RWPE2 (cell line): ENCODE measurements around the gene B3GNT2.

ENCODE experiments used
- ATAC-seq: fragments of 200-7000 bp; cut with Tn5 transposase; 3 replicates; pipeline ENCODE4 v1.9.1; 2021; ENCODE audit warnings: low read depth
- DNase-seq: peaks from one replicate; pipeline ENCODE4 v3.0.0-alpha.2; 2020; ENCODE audit warnings: low spot score
- H3K27ac ChIP-seq: fragments of 450-650 bp; 2 replicates; pipeline ENCODE4 v1.5.1; 2017; ENCODE audit warnings: mild to moderate bottlenecking; ENCODE audit not compliant: poor library complexity, severe bottlenecking
- H3K27me3 ChIP-seq: fragments of 250-450 bp; sonication (Bioruptor Pico); 2 replicates; pipeline ENCODE4 v1.5.1; 2021; ENCODE audit warnings: mild to moderate bottlenecking, moderate library complexity; ENCODE audit not compliant: insufficient read depth, poor library complexity, severe bottlenecking
- H3K36me3 ChIP-seq: fragments of 250-450 bp; sonication (Bioruptor Pico); 2 replicates; pipeline ENCODE4 v1.5.1; 2020; ENCODE audit warnings: low read depth, mild to moderate bottlenecking, moderate library complexity
- H3K4me1 ChIP-seq: fragments of 250-450 bp; sonication (Bioruptor Pico); 2 replicates; pipeline ENCODE4 v1.5.1; 2021; ENCODE audit warnings: mild to moderate bottlenecking, moderate library complexity; ENCODE audit not compliant: insufficient read depth, poor library complexity, severe bottlenecking
- H3K4me3 ChIP-seq: fragments of 250-450 bp; sonication (Bioruptor Pico); 2 replicates; pipeline ENCODE4 v1.5.1; 2021; ENCODE audit warnings: mild to moderate bottlenecking, moderate library complexity; ENCODE audit not compliant: severe bottlenecking
- H3K9me3 ChIP-seq: fragments of 250-450 bp; sonication (Bioruptor Pico); 2 replicates; pipeline ENCODE4 v1.5.1; 2021; ENCODE audit warnings: mild to moderate bottlenecking, moderate library complexity; ENCODE audit not compliant: severe bottlenecking
- TF ChIP-seq, protein P1 (sequence below): fragments of 450-650 bp; IDR thresholded peaks from one replicate; pipeline ENCODE4 v1.5.1; 2017; ENCODE audit warnings: mild to moderate bottlenecking, moderate library complexity; ENCODE audit not compliant: poor library complexity, severe bottlenecking

The B3GNT2 gene

DNA sequence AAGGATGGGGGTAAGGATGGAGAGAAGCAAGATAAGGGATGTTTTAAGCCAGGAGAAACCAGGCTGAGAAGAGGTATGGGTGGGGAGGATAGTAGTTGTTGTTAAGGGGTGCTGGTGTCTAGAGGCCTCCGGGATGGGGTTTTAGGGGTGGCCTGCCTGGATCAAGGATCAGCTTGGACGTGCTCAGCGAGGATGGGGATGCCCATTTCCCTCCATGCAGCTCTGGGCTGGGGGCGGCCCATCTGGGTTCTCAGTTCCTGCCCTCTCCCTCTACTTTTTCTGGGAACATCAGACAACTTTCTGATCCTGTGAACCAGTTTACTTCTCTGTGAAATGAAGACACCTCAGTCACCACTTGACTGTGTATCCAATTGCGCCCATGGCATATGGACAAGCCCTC, 10.1 kb downstream of the B3GNT2 start:
- Histone ChIP-seq H3K4me1 (no peaks in the 10 kb centered on the region), H3K27me3 (no peaks in the 10 kb centered on the region), H3K36me3 (no peaks in the 10 kb centered on the region), H3K4me3 (no peak overlapping the region), H3K27ac (no peak overlapping the region), H3K9me3 (no peaks in the 10 kb centered on the region)
- ATAC-seq: no peak
- TF ChIP-seq, protein P1, sequence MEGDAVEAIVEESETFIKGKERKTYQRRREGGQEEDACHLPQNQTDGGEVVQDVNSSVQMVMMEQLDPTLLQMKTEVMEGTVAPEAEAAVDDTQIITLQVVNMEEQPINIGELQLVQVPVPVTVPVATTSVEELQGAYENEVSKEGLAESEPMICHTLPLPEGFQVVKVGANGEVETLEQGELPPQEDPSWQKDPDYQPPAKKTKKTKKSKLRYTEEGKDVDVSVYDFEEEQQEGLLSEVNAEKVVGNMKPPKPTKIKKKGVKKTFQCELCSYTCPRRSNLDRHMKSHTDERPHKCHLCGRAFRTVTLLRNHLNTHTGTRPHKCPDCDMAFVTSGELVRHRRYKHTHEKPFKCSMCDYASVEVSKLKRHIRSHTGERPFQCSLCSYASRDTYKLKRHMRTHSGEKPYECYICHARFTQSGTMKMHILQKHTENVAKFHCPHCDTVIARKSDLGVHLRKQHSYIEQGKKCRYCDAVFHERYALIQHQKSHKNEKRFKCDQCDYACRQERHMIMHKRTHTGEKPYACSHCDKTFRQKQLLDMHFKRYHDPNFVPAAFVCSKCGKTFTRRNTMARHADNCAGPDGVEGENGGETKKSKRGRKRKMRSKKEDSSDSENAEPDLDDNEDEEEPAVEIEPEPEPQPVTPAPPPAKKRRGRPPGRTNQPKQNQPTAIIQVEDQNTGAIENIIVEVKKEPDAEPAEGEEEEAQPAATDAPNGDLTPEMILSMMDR: no peak
- no peak for DNase-seq

- no peaks in the 10 kb centered on the region for H3K9me3 ChIP-seq
- TF ChIP-seq, protein P1: no peak
- no peaks in the 10 kb centered on the region for H3K27me3 ChIP-seq
- no peak overlapping the region for H3K4me3 ChIP-seq
- no peak for ATAC-seq
- H3K36me3 ChIP-seq: no peaks in the 10 kb centered on the region
- H3K27ac ChIP-seq: no peak overlapping the region
- no peaks in the 10 kb centered on the region for H3K4me1 ChIP-seq
- DNase-seq: no peak
These were observed 11.6 kb downstream of the B3GNT2 start for GRCh38 chr2:62207491-62207890.

DNA sequence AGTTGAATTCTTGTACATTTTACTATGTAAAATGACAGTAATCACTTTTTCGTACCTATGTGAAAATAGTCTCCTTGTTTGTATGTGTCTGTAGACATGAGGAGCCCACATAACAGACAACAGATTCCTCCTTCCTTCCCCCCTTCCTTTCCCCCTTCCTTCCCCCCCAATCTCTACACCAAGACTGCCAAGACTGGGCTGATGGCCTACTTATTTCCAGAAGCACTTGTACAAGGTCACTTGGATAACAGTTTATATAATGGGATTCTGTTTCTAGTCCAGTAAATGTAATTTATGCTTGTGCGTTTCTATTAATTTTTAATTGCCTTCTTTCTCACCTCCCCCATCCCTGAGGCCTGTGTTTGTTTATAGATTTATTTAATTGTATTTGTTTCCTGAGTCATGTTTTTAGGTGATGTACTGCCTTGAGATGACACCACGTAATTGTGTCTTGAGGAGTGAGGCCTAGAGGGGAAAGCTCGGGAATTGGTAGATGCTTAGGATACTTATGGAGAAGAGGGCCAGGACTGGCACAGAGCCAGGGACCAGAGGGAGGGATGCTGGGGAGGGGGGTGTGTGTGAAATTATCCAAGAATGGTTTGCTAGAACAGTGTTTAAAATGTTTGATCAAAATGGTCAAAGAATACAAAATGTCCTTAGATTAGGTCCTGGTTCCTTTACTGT, 12.3 kb downstream of the B3GNT2 start:
- H3K27ac ChIP-seq: no peak overlapping the region
- TF ChIP-seq, protein P1: no peak

DNA sequence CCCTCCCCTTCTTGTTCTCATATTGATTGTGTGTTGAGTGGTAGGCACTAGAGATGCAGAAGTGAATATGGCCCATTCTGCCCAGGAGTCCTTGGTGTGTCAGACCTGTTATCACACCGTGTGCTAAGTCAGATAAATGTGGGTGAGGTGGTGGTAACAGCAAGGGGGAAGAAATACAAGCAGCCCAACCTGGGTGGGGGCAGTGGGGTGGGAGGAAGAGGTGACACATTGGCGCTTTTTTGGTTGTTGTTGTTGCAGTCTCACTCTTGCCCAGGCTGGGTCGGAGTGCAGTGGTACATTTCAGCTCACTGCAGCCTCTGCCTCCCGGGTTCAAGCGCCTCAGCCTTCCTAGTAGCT, 12.8 kb downstream of the B3GNT2 start:
- Histone ChIP-seq H3K4me3 (no peak overlapping the region), H3K27me3 (no peaks in the 10 kb centered on the region), H3K4me1 (no peaks in the 10 kb centered on the region), H3K9me3 (no peaks in the 10 kb centered on the region), H3K36me3 (no peaks in the 10 kb centered on the region), H3K27ac (no peak overlapping the region)
- TF ChIP-seq, protein P1: no peak
- ATAC-seq: no peak
- no peak for DNase-seq

More for the DNA sequence above, 12.3 kb downstream of the B3GNT2 start:
- DNase-seq: no peak
- H3K4me3 ChIP-seq: no peak overlapping the region
- ATAC-seq: no peak
- no peaks in the 10 kb centered on the region for H3K4me1 ChIP-seq
- no peaks in the 10 kb centered on the region for H3K27me3 ChIP-seq
- no peaks in the 10 kb centered on the region for H3K9me3 ChIP-seq
- H3K36me3 ChIP-seq: no peaks in the 10 kb centered on the region

DNA sequence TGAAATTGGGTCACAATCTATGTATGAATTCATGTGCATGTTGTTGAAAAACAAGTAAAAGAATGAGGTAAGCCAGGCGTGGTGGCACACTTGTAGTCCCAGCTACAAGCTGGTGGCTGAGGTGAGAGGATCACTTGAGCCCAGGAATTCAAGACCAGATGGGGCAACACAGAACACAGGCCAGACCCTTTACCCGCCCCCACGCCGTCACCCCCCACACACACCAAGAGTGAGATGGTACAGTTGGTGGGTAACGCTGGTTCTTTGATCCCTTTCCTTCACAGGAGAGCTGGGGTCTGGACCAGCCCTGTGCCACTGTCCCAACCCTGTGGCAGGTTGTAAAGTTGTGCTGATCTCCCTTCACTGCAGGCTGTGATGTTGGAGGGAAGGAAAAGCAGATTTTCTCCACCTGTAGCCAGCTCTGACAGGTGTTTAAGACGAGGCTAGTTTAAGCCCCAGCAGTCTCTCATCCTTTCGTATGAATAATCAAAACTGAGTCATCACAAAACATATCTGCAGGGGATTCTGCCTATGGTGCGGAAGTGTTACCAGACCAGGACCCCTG, 13.6 kb downstream of the B3GNT2 start:
- Histone ChIP-seq H3K4me1 (no peaks in the 10 kb centered on the region), H3K27me3 (no peaks in the 10 kb centered on the region), H3K27ac (no peak overlapping the region), H3K4me3 (no peak overlapping the region), H3K9me3 (no peaks in the 10 kb centered on the region), H3K36me3 (no peaks in the 10 kb centered on the region)
- TF ChIP-seq, protein P1: no peak
- no peak for ATAC-seq
- DNase-seq: no peak
